T-helper 17 cell (primary cell): ENCODE measurements around the gene UBE4A. TPM values are rescaled to one million over a fixed set of nuclear protein-coding genes. Genes with fewer than 3 reads are reported as not detected.

Experiments
- ATAC-seq: fragments of 150-1000 bp; cut with Tn5 transposase; 2 replicates; pipeline ENCODE4 v1.10.0; 2021; ENCODE audit warnings: mild to moderate bottlenecking, moderate library complexity
- DNase-seq, 3 donors: peaks; one replicate each; pipeline versions ENCODE4 v3.0.0 to v3.0.0-alpha.2; 2020 to 2021
- H3K9me3 ChIP-seq: one replicate; pipeline ENCODE4 v1.7.0; 2013; ENCODE audit warnings: low read length, mild to moderate bottlenecking; ENCODE audit not compliant: control insufficient read depth, poor library complexity, severe bottlenecking
- H3K27ac Mint-ChIP-seq: one replicate; pipeline ENCODE4 v1.8.0; 2022; ENCODE audit warnings: mild to moderate bottlenecking, moderate library complexity, mixed read lengths
- H3K27me3 Mint-ChIP-seq: one replicate; pipeline ENCODE4 v1.8.0; 2022; ENCODE audit warnings: mixed read lengths
- H3K36me3 Mint-ChIP-seq: one replicate; pipeline ENCODE4 v1.8.0; 2022; ENCODE audit warnings: low read depth, mixed read lengths
- H3K4me1 Mint-ChIP-seq: one replicate; pipeline ENCODE4 v1.8.0; 2022; ENCODE audit warnings: mild to moderate bottlenecking, mixed read lengths
- H3K4me3 Mint-ChIP-seq: one replicate; pipeline ENCODE4 v1.8.0; 2022; ENCODE audit warnings: mild to moderate bottlenecking, moderate library complexity, mixed read lengths
- total RNA-seq, 4 donors: library from RNA in 2 of 4; stranded (reverse) in 2 of 4; gene quantifications; one replicate each; pipeline ENCODE4 v1.2.3 and lab custom pipeline; 2022 to 2026

The UBE4A gene
- total RNA-seq (10 to 100 TPM; 39.4 to 43.5 TPM), total RNA-seq (lab: John Stamatoyannopoulos, UW) (153 to 195 reads per million in 2 donors)

- peak; percentile 86 to 93 (median 87) for DNase-seq
- ATAC-seq: peak; percentile 91
- Mint-ChIP-seq H3K27ac (peak within 1 kb of the TSS; percentile 98), H3K4me1 (peaks cover 41% of the 10 kb centered on the region), H3K27me3 (no peaks in the 10 kb centered on the region), H3K36me3 (peaks cover 2% of the 10 kb centered on the region), H3K4me3 (peak within 1 kb of the TSS; percentile 97)
- no peaks in the 10 kb centered on the region for H3K9me3 ChIP-seq
These were observed at the start of gene UBE4A for GRCh38 chr11:118359295-118359958. UBE4A (plus strand) TSS chr11:118359600; CDS start chr11:118365081, 5,481 bp downstream.

DNA sequence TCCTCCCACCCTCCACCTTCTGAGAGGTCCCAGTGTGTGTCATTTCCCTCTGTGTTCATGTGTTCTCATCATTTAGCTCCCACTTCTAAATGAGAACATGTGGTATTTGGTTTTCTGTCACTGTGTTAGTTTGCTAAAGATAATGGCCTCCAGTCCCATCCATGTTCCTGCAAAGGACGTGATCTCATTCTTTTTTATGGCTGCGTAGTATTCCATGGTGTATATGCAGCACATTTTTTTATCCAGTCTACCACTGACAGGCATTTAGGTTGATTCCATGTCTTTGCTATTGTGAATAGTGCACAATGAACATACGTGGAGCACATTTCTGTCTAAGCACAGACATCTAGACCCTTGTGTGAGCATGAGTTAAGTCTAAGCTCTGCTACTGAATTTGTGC is 49.1 kb upstream of the UBE4A start:
- H3K4me3 Mint-ChIP-seq: peak overlapping the region; percentile 71
- H3K9me3 ChIP-seq: no peaks in the 10 kb centered on the region
- DNase-seq: no peak
- ATAC-seq: no peak
- H3K36me3 Mint-ChIP-seq: peaks cover 17% of the 10 kb centered on the region
- peaks cover 62% of the 10 kb centered on the region for H3K4me1 Mint-ChIP-seq
- peak overlapping the region; percentile 88 for H3K27ac Mint-ChIP-seq
- no peaks in the 10 kb centered on the region for H3K27me3 Mint-ChIP-seq

DNA sequence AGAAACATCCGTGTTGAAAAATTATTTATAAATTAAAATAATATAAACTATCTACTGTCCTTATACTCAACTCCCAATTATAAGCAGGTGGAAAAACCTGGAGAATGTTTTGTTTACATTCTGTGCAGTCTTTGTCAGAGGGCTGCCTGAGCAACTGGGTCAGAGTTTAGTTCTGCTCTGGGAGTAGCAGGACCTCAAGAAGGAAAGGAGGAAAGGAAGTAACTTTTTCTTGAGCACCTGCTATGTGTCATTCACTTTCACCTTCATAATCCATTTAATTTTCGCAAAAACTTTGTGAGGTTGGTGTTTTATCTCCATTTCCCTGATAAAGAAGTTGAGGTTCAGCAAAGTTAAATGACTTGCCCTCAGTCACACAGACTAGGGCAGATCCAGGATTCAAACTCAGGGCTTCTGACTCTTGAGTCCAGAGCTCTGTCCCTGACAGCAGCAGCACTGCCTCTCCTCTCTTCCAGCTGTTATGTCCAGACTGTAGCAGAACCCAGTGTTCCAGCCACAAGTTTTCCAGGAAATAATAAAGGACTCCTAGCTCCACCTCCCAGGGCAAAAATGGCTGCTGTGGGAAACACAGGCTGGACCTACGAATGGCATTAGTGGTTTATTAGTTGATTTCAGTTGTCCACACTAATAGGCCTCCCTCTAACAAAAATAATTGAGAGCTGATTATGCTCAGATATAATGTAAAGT is 48.5 kb upstream of the UBE4A start:
- Mint-ChIP-seq H3K27me3 (no peaks in the 10 kb centered on the region), H3K4me1 (peaks cover 65% of the 10 kb centered on the region), H3K36me3 (peaks cover 20% of the 10 kb centered on the region), H3K27ac (peak overlapping the region; percentile 88), H3K4me3 (peak overlapping the region; percentile 39)
- DNase-seq (no peak), ATAC-seq (no peak)
- no peaks in the 10 kb centered on the region for H3K9me3 ChIP-seq

DNA sequence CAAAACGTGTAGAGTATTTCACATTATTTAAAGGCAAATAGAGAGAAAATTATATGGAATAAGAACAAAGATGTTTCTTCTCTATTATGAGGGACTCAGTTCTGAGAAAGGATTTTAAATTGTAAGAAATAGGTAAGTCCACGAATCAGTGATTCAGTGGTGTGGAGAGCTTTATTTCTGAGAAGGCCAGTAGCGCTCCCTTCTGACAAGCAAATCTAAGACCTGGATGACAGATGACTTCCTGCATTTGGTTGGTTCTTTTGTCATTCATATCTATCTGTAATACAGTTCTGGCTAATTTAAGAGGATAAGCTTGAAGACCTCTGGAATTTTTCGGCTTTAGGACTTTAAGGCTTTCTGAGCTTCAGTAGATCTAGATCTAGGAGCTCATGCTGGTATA is 47.9 kb upstream of the UBE4A start:
- Mint-ChIP-seq H3K27ac (peak overlapping the region; percentile 88), H3K27me3 (no peaks in the 10 kb centered on the region), H3K4me3 (no peak overlapping the region), H3K4me1 (peaks cover 68% of the 10 kb centered on the region), H3K36me3 (peaks cover 19% of the 10 kb centered on the region)
- DNase-seq (no peak), ATAC-seq (no peak)
- no peaks in the 10 kb centered on the region for H3K9me3 ChIP-seq

- H3K4me3 Mint-ChIP-seq: no peak overlapping the region
- H3K9me3 ChIP-seq: no peaks in the 10 kb centered on the region
- H3K4me1 Mint-ChIP-seq: peaks cover 68% of the 10 kb centered on the region
- ATAC-seq: no peak
- peak overlapping the region; percentile 88 for H3K27ac Mint-ChIP-seq
- no peak for DNase-seq
- H3K27me3 Mint-ChIP-seq: no peaks in the 10 kb centered on the region
- peaks cover 21% of the 10 kb centered on the region for H3K36me3 Mint-ChIP-seq
These were observed 47.1 kb upstream of the UBE4A start for GRCh38 chr11:118312328-118312727.

GRCh38 chr11:118313242-118313641 is 46.2 kb upstream of the UBE4A start:
- no peak for ATAC-seq
- Mint-ChIP-seq H3K27me3 (no peaks in the 10 kb centered on the region), H3K36me3 (peaks cover 21% of the 10 kb centered on the region), H3K4me1 (peaks cover 68% of the 10 kb centered on the region), H3K4me3 (no peak overlapping the region), H3K27ac (peak overlapping the region; percentile 88)
- no peaks in the 10 kb centered on the region for H3K9me3 ChIP-seq
- DNase-seq: no peak

DNA sequence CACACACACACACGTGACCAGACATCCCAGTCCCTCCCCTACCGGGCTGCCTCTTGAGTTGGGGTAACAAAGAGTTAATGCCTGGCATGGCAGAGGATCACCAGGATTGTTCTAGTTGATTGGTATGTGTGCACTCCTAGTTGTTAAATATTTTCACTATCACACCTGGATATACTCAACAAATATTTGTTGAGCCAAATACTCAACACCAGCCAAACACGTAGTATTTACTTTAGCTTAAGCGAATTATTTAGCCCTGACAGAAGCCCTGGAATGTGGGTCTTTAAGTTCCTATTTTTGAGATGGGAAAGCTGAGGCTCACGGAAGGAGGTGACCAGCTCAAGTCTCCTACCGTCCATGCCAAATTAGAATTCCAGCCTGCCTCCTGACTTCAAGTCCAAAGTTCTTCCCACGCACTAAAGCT is 44.4 kb upstream of the UBE4A start:
- no peaks in the 10 kb centered on the region for H3K9me3 ChIP-seq
- Mint-ChIP-seq H3K27ac (peak overlapping the region; percentile 95), H3K27me3 (no peaks in the 10 kb centered on the region), H3K4me1 (peaks cover 66% of the 10 kb centered on the region), H3K36me3 (peaks cover 14% of the 10 kb centered on the region), H3K4me3 (peak overlapping the region; percentile 91)
- no peak for ATAC-seq
- DNase-seq: no peak

- Mint-ChIP-seq H3K4me3 (no peak overlapping the region), H3K27ac (peak overlapping the region; percentile 0)
These were observed 41.3 kb upstream of the UBE4A start for GRCh38 chr11:118318124-118318523.

GRCh38 chr11:118318581-118319336 is 40.6 kb upstream of the UBE4A start:
- no peak for DNase-seq
- no peaks in the 10 kb centered on the region for H3K27me3 Mint-ChIP-seq
- no peak for ATAC-seq
- peak overlapping the region; percentile 0 for H3K27ac Mint-ChIP-seq
- H3K4me3 Mint-ChIP-seq: peak overlapping the region; percentile 3
- no peaks in the 10 kb centered on the region for H3K9me3 ChIP-seq
- peaks cover 58% of the 10 kb centered on the region for H3K4me1 Mint-ChIP-seq
- peaks cover 7% of the 10 kb centered on the region for H3K36me3 Mint-ChIP-seq

More at GRCh38 chr11:118318124-118318523, 41.3 kb upstream of the UBE4A start:
- peaks cover 7% of the 10 kb centered on the region for H3K36me3 Mint-ChIP-seq
- ATAC-seq: no peak
- H3K4me1 Mint-ChIP-seq: peaks cover 60% of the 10 kb centered on the region
- DNase-seq: no peak
- H3K27me3 Mint-ChIP-seq: no peaks in the 10 kb centered on the region
- H3K9me3 ChIP-seq: no peaks in the 10 kb centered on the region

GRCh38 chr11:118319337-118319707 is 40.1 kb upstream of the UBE4A start:
- DNase-seq (no peak), ATAC-seq (no peak)
- H3K9me3 ChIP-seq: no peaks in the 10 kb centered on the region
- peak overlapping the region; percentile 0 for H3K27ac Mint-ChIP-seq
- H3K36me3 Mint-ChIP-seq: peaks cover 7% of the 10 kb centered on the region
- H3K4me3 Mint-ChIP-seq: peak overlapping the region; percentile 19
- H3K27me3 Mint-ChIP-seq: no peaks in the 10 kb centered on the region
- peaks cover 53% of the 10 kb centered on the region for H3K4me1 Mint-ChIP-seq

- DNase-seq (no peak), ATAC-seq (no peak)
- Mint-ChIP-seq H3K4me1 (peaks cover 48% of the 10 kb centered on the region), H3K27ac (peak overlapping the region; percentile 0), H3K4me3 (no peak overlapping the region), H3K36me3 (peaks cover 6% of the 10 kb centered on the region), H3K27me3 (no peaks in the 10 kb centered on the region)
- H3K9me3 ChIP-seq: no peaks in the 10 kb centered on the region
These were observed 38.9 kb upstream of the UBE4A start for GRCh38 chr11:118320515-118320914.

GRCh38 chr11:118321386-118322082 is 37.9 kb upstream of the UBE4A start:
- no peaks in the 10 kb centered on the region for H3K9me3 ChIP-seq
- H3K4me1 Mint-ChIP-seq: peaks cover 42% of the 10 kb centered on the region
- peaks cover 5% of the 10 kb centered on the region for H3K36me3 Mint-ChIP-seq
- H3K4me3 Mint-ChIP-seq: no peak overlapping the region
- no peak for ATAC-seq
- no peaks in the 10 kb centered on the region for H3K27me3 Mint-ChIP-seq
- peak overlapping the region; percentile 12 for H3K27ac Mint-ChIP-seq
- DNase-seq: no peak

- no peaks in the 10 kb centered on the region for H3K9me3 ChIP-seq
- DNase-seq: no peak
- peaks cover 3% of the 10 kb centered on the region for H3K36me3 Mint-ChIP-seq
- H3K4me3 Mint-ChIP-seq: no peak overlapping the region
- H3K27me3 Mint-ChIP-seq: no peaks in the 10 kb centered on the region
- H3K4me1 Mint-ChIP-seq: peaks cover 33% of the 10 kb centered on the region
- no peak for ATAC-seq
- no peak overlapping the region for H3K27ac Mint-ChIP-seq
These were observed 36.7 kb upstream of the UBE4A start for GRCh38 chr11:118322721-118323120.
